Gastrocnemius medialis (tissue), 4 donors: ENCODE data around the gene MSH2. TPM values are rescaled to one million over a fixed set of nuclear protein-coding genes. Genes with fewer than 3 reads are reported as not detected.

Source experiments
- ATAC-seq, 2 donors: fragments of 150-250 bp; one replicate each; pipeline ENCODE4 v1.9.1; 2016
- DNase-seq, 2 donors: peaks; one replicate each; pipeline ENCODE4 v3.0.0-alpha.2; 2019
- H3K27ac ChIP-seq, 4 donors: fragments of 200-600 bp; sonication (generic); 1 replicate in 1 of 4; 2 replicates in 3 of 4; pipeline ENCODE4 v1.5.1; 2016 to 2018; ENCODE audit warnings: mild to moderate bottlenecking in 2 of 4, moderate library complexity in 1 of 4
- H3K27me3 ChIP-seq, 3 donors: fragments of 200-600 bp; sonication (generic) in 2 of 3; 1 replicate in 1 of 3; 2 replicates in 2 of 3; pipeline versions ENCODE4 v1.5.1 to v1.6.0; 2016 to 2019; ENCODE audit warnings: mild to moderate bottlenecking in 1 of 3, moderate library complexity in 1 of 3
- H3K36me3 ChIP-seq, 2 donors: fragments of 200-600 bp; sonication (generic) in 1 of 2; one replicate each; pipeline ENCODE4 v1.5.1; 2017 to 2018
- H3K4me1 ChIP-seq, 2 donors: fragments of 200-600 bp; sonication (generic) in 1 of 2; one replicate each; pipeline ENCODE4 v1.5.1; 2016 to 2017; ENCODE audit warnings: mild to moderate bottlenecking in 2 of 2
- H3K4me3 ChIP-seq, 4 donors: fragments of 200-600 bp; sonication (generic) in 3 of 4; 1 replicate in 1 of 4; 2 replicates in 3 of 4; pipeline ENCODE4 v1.5.1; 2016 to 2019; ENCODE audit warnings: mild to moderate bottlenecking in 2 of 4
- H3K9me3 ChIP-seq, 3 donors: fragments of 200-600 bp; sonication (generic) in 2 of 3; 1 replicate in 1 of 3; 2 replicates in 2 of 3; pipeline ENCODE4 v1.5.1; 2016 to 2019
- CTCF ChIP-seq, 5 experiments: fragments of 450-650 bp in 3 of 5; fragments of 200-600 bp in 2 of 5; sonication (generic) in 2 of 5; IDR thresholded peaks in 4 of 5; conservative IDR thresholded peaks in 1 of 5; 1 replicate in 4 of 5; 2 replicates in 1 of 5; pipeline ENCODE4 v1.5.1; 2016 to 2019; ENCODE audit warnings: antibody characterized with exemption in 5 of 5, mild to moderate bottlenecking in 3 of 5, moderate library complexity in 3 of 5
- POLR2A ChIP-seq, 2 donors: fragments of 450-650 bp; IDR thresholded peaks; one replicate each; pipeline ENCODE4 v1.6.1; 2017; ENCODE audit warnings: antibody characterized with exemption in 2 of 2, mild to moderate bottlenecking in 2 of 2, moderate library complexity in 2 of 2
- in situ Hi-C, 4 donors: fragments of 200-750 bp; cut with MboI; loops; one replicate each; pipeline versions ENCODE4 v1.15.0 to v1.8.0; 2017; ENCODE audit warnings: low sequenced_read_pairs in 4 of 4
- intact Hi-C: fragments of 100-400 bp; cut with DNase I; formaldehyde crosslinking; loops from one replicate; pipeline ENCODE4 v1.15.1; 2023; ENCODE audit warnings: low total_unique reads
- total RNA-seq, 4 donors: library from RNA; depleted of rRNA; stranded (reverse); fragments of >200 nt; gene quantifications; one replicate each; pipeline versions ENCODE4 v1.1.0 to v1.2.3, GENCODE V29; 2016

The MSH2 gene
- total RNA-seq, 4 donors from 2014 or later = 3.5 to 6.4 (median 4.8) TPM

- Histone ChIP-seq H3K4me3 (no peak overlapping the region), H3K4me1 (no peaks in the 10 kb centered on the region), H3K9me3 (no peaks in the 10 kb centered on the region), H3K36me3 (no peaks in the 10 kb centered on the region), H3K27me3 (no peaks in the 10 kb centered on the region), H3K27ac (no peak overlapping the region)
- in situ Hi-C loops = no loop called here
- DNase-seq (no peak), ATAC-seq (no peak)
- no peak for TF ChIP-seq CTCF (IDR thresholded peaks at IDR 0.05 in 4 of 5, conservative IDR thresholded peaks at IDR 0.05 in 1 of 5)
- TF ChIP-seq POLR2A (IDR thresholded peaks at IDR 0.05) = no peak
- intact Hi-C loops = no loop called here
These were observed 106.3 kb downstream of the MSH2 start for GRCh38 chr2:47509250-47509649.

GRCh38 chr2:47509821-47510385, 106.9 kb downstream of the MSH2 start:
- Histone ChIP-seq H3K27ac (no peak overlapping the region), H3K27me3 (no peaks in the 10 kb centered on the region), H3K4me3 (no peak overlapping the region), H3K36me3 (no peaks in the 10 kb centered on the region), H3K9me3 (no peaks in the 10 kb centered on the region), H3K4me1 (no peaks in the 10 kb centered on the region)
- intact Hi-C loops (no loop called here), in situ Hi-C loops (no loop called here)
- TF ChIP-seq POLR2A (IDR thresholded peaks at IDR 0.05) (no peak), CTCF (IDR thresholded peaks at IDR 0.05 in 4 of 5, conservative IDR thresholded peaks at IDR 0.05 in 1 of 5) (no peak)
- ATAC-seq = no peak
- no peak for DNase-seq

- DNase-seq (no peak), ATAC-seq (no peak)
- H3K27ac ChIP-seq = no peak overlapping the region
- H3K4me1 ChIP-seq = no peaks in the 10 kb centered on the region
- H3K4me3 ChIP-seq = no peak overlapping the region
- no peaks in the 10 kb centered on the region for H3K27me3 ChIP-seq
- no peak for TF ChIP-seq POLR2A (IDR thresholded peaks at IDR 0.05)
- no peak for TF ChIP-seq CTCF (IDR thresholded peaks at IDR 0.05 in 4 of 5, conservative IDR thresholded peaks at IDR 0.05 in 1 of 5)
- no peaks in the 10 kb centered on the region for H3K9me3 ChIP-seq
- in situ Hi-C loops (no loop called here), intact Hi-C loops (no loop called here)
- no peaks in the 10 kb centered on the region for H3K36me3 ChIP-seq
These were observed 107.8 kb downstream of the MSH2 start for GRCh38 chr2:47510745-47511144.

GRCh38 chr2:47512581-47513083, 109.7 kb downstream of the MSH2 start:
- Histone ChIP-seq H3K27ac (no peak overlapping the region), H3K4me1 (no peaks in the 10 kb centered on the region), H3K27me3 (no peaks in the 10 kb centered on the region), H3K36me3 (no peaks in the 10 kb centered on the region), H3K4me3 (no peak overlapping the region), H3K9me3 (no peaks in the 10 kb centered on the region)
- DNase-seq (no peak), ATAC-seq (no peak)
- intact Hi-C loops (no loop called here), in situ Hi-C loops (no loop called here)
- TF ChIP-seq POLR2A (IDR thresholded peaks at IDR 0.05) = no peak
- TF ChIP-seq CTCF (IDR thresholded peaks at IDR 0.05 in 4 of 5, conservative IDR thresholded peaks at IDR 0.05 in 1 of 5) = no peak
